A549 treated with AZD9567 at 1 μM for 4 hours (cell line): Measurements from ENCODE around the gene KPRP. TPM values are rescaled to one million over a fixed set of nuclear protein-coding genes. Genes with fewer than 3 reads are reported as not detected.

Experiments used
- total RNA-seq: library from RNA; stranded (reverse); fragments of 200-300 nt; extraction: Qiagen RNA extraction; gene quantifications from 5 replicates; pipeline ENCODE4 v1.2.3, GENCODE V29; 2022; ENCODE audit not compliant: insufficient read depth

Gene KPRP, protein sequence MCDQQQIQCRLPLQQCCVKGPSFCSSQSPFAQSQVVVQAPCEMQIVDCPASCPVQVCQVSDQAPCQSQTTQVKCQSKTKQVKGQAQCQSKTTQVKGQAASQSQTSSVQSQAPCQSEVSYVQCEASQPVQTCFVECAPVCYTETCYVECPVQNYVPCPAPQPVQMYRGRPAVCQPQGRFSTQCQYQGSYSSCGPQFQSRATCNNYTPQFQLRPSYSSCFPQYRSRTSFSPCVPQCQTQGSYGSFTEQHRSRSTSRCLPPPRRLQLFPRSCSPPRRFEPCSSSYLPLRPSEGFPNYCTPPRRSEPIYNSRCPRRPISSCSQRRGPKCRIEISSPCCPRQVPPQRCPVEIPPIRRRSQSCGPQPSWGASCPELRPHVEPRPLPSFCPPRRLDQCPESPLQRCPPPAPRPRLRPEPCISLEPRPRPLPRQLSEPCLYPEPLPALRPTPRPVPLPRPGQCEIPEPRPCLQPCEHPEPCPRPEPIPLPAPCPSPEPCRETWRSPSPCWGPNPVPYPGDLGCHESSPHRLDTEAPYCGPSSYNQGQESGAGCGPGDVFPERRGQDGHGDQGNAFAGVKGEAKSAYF
- total RNA-seq, result not detected in 5 replicates

GRCh38 chr1:152757747-152758146 is at the start of gene KPRP:
KPRP (plus strand) TSS chr1:152758025; CDS start chr1:152759589, 1,564 bp downstream.

DNA sequence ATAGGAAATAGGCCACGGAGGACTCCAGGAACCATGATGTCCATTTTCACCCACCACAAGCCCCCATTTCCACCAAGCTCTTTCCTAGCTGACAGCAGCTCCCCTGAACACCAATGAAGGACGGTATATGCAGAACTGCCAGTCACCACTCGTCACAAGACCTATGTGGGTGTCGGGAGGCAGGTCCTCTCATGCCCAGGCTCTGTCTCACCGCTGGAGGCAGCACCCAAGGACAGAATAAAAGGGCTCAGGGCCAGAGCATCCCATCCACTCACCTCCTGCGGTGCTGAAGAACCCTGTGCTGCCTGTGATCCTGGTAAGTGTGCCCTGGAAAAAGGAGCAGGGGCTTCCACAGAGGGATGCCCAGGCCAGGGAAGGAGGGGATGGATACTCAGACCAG is 17.1 kb downstream of the KPRP start, which contains the start of gene LCE1F:
Gene LCE1F (plus strand): TSS at position 266 of the 400 bp plus-strand sequence. CDS start 1,232 bp downstream, outside the sequence.

GRCh38 chr1:152786077-152786476 is 28.3 kb downstream of the KPRP start, which contains the start of gene LCE1E:
LCE1E (plus strand) TSS chr1:152786257; CDS start chr1:152787300, 1,043 bp downstream.

DNA sequence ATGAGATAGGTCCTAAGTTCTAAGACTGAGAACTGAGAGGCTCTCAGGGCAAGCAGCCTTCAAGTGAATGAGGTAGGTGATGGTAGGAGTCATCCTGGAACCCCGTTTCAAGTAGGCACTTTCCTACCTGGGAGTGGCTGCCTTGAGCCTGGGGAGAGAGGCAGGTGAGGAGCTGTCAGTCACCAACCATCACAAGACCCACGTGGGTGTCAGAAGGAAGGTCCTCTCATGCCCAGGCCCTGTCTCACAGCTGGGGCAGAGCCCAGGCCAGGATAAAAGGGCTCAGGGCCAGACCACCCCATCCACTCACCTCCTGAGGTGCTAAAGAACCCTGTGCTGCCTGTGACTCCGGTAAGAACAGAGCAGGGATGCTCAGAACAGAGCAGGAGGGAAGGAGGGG is 38.6 kb downstream of the KPRP start, which contains the start of gene LCE1D:
Gene LCE1D (plus strand): TSS at position 301 of the 400 bp plus-strand sequence. CDS start 1,074 bp downstream, outside the sequence.

DNA sequence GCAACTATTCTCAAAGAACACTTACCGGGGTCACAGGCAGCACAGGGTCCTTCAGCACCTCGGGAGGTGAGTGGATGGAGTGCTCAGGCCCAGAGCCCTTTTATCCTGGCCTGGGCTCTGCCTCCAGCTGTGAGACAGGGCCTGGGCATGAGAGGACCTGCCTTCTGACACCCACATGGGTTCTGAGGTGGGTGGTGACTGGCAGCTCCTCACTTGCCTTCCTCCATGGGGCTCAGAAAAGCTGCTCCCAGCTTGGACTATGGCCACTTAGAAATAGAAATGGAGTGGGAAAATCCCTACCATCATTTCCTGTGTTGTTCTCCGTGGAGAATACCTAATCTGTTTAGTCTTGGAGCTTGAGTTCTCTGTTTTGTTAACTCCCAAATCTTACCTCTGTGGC is 48.8 kb downstream of the KPRP start, which contains the start of gene LCE1C:
Gene LCE1C (minus strand): TSS at position 76 of the 400 bp plus-strand sequence. CDS start 1,173 bp downstream, outside the sequence.

Other genes starting within 250 kb of the KPRP start
- not detected in 5 replicates for gene LCE5A, start 247.2 kb upstream of the KPRP start, total RNA-seq
- gene CRCT1, start 243.5 kb upstream of the KPRP start, total RNA-seq, result 0.21 to 0.83 TPM (median 0.34 TPM) in 4 of 5 replicates, not detected in the other
- gene LCE3E, start 191.2 kb upstream of the KPRP start, total RNA-seq, result 0.15 TPM in 1 of 5 replicates, not detected in the others
- gene LCE3D, start 177.5 kb upstream of the KPRP start, total RNA-seq, result 1.2 to 1.8 TPM (median 1.4 TPM) in 4 of 5 replicates, not detected in the other
- not detected in 5 replicates for gene LCE3C, start 157.8 kb upstream of the KPRP start, total RNA-seq
- gene LCE3B, start 144.2 kb upstream of the KPRP start, total RNA-seq, result not detected in 5 replicates
- not detected in 5 replicates for gene LCE3A, start 134.9 kb upstream of the KPRP start, total RNA-seq
- gene LCE2D, start 94.6 kb upstream of the KPRP start, total RNA-seq, result not detected in 5 replicates
- not detected in 5 replicates for gene LCE2C, start 82.7 kb upstream of the KPRP start, total RNA-seq
- not detected in 5 replicates for gene LCE2B, start 71.9 kb upstream of the KPRP start, total RNA-seq
- gene LCE2A, start 59.7 kb upstream of the KPRP start, total RNA-seq, result not detected in 5 replicates
- gene LCE4A, start 49.9 kb upstream of the KPRP start, total RNA-seq, result not detected in 5 replicates
- gene LCE1F, start 17.1 kb downstream of the KPRP start, total RNA-seq, result not detected in 5 replicates
- 0.07 TPM in 1 of 5 replicates, not detected in the others for gene LCE1E, start 28.2 kb downstream of the KPRP start, total RNA-seq
- not detected in 5 replicates for gene LCE1D, start 38.7 kb downstream of the KPRP start, total RNA-seq
- gene LCE1C, start 48.6 kb downstream of the KPRP start, total RNA-seq, result not detected in 5 replicates
- 0.09 TPM in 1 of 5 replicates, not detected in the others for gene LCE1B, start 53.9 kb downstream of the KPRP start, total RNA-seq
- gene LCE1A, start 69.4 kb downstream of the KPRP start, total RNA-seq, result not detected in 5 replicates
- gene LCE6A, start 84.8 kb downstream of the KPRP start, total RNA-seq, result not detected in 5 replicates
- gene LCE7A, start 102.0 kb downstream of the KPRP start, total RNA-seq, result not detected in 5 replicates
- gene SMCP, start 120.3 kb downstream of the KPRP start, total RNA-seq, result not detected in 5 replicates
- 0.05 to 0.09 TPM (median 0.08 TPM) in 4 of 5 replicates, not detected in the other for gene IVL, start 150.5 kb downstream of the KPRP start, total RNA-seq
- gene SPRR5, start 189.2 kb downstream of the KPRP start, total RNA-seq, result not detected in 5 replicates
- gene SPRR4, start 212.6 kb downstream of the KPRP start, total RNA-seq, result not detected in 5 replicates
- not detected in 5 replicates for gene SPRR1A, start 226.1 kb downstream of the KPRP start, total RNA-seq
- not detected in 5 replicates for gene SPRR3, start 243.7 kb downstream of the KPRP start, total RNA-seq